Smooth muscle cell (in vitro differentiated cells): ENCODE data around the gene SMIM29. TPM values are rescaled to one million over a fixed set of nuclear protein-coding genes. Genes with fewer than 3 reads are reported as not detected.
A peak's percentile ranks its signal among the peaks of the same experiment; 100 is the strongest.

Experiments
- DNase-seq: peaks from one replicate; lab custom pipeline; 2025; ENCODE audit not compliant: unreplicated experiment; lab: John Stamatoyannopoulos, UW
- H2AFZ ChIP-seq: fragments of 200-600 bp; sonication (generic); 2 replicates; pipeline ENCODE4 v1.6.0; 2016; ENCODE audit warnings: antibody characterized with exemption, low read depth, mild to moderate bottlenecking
- H3F3A ChIP-seq: fragments of 200-600 bp; sonication (generic); 2 replicates; pipeline ENCODE4 v1.6.0; 2017; ENCODE audit warnings: antibody characterized with exemption, low read depth
- H3K27ac ChIP-seq: fragments of 200-600 bp; sonication (generic); 2 replicates; pipeline ENCODE4 v1.5.1; 2016; ENCODE audit warnings: low read depth, mild to moderate bottlenecking
- H3K27me3 ChIP-seq: fragments of 200-600 bp; sonication (generic); 2 replicates; pipeline ENCODE4 v1.6.1; 2016; ENCODE audit warnings: low read depth, mild to moderate bottlenecking
- H3K36me3 ChIP-seq: fragments of 200-600 bp; sonication (generic); 2 replicates; pipeline ENCODE4 v1.5.1; 2016; ENCODE audit warnings: low read depth
- H3K4me1 ChIP-seq: fragments of 200-600 bp; sonication (generic); 2 replicates; pipeline ENCODE4 v1.5.1; 2016; ENCODE audit warnings: low read depth
- H3K4me2 ChIP-seq: fragments of 200-600 bp; sonication (generic); 2 replicates; pipeline ENCODE4 v1.6.0; 2016; ENCODE audit warnings: mild to moderate bottlenecking
- H3K4me3 ChIP-seq: fragments of 200-600 bp; sonication (generic); 2 replicates; pipeline ENCODE4 v1.5.1; 2016; ENCODE audit warnings: mild to moderate bottlenecking
- H3K79me2 ChIP-seq: fragments of 200-600 bp; sonication (generic); 2 replicates; pipeline ENCODE4 v1.6.0; 2016; ENCODE audit warnings: low read depth, mild to moderate bottlenecking
- H3K9ac ChIP-seq: fragments of 200-600 bp; sonication (generic); 2 replicates; pipeline ENCODE4 v1.6.0; 2016; ENCODE audit warnings: low read depth
- H3K9me3 ChIP-seq: fragments of 200-600 bp; sonication (generic); replicated peaks from 2 replicates; pipeline ENCODE4 v1.5.1; 2016; ENCODE audit warnings: low read depth
- H4K20me1 ChIP-seq: fragments of 200-600 bp; sonication (generic); 2 replicates; pipeline ENCODE4 v1.6.0; 2016; ENCODE audit warnings: low read depth
- CTCF ChIP-seq: fragments of 200-600 bp; sonication (generic); IDR thresholded peaks from 2 replicates; pipeline ENCODE4 v1.5.1; 2017; ENCODE audit warnings: borderline replicate concordance, mild to moderate bottlenecking, antibody characterized with exemption; ENCODE audit not compliant: insufficient read depth, poor library complexity, severe bottlenecking
- WGBS: methylation state at CpG from one replicate; pipeline ENCODE4 v1.1.7; 2016; ENCODE audit warnings: low lambda C conversion rate; 5-methylcytosine and 5-hydroxymethylcytosine counted together
- polyA plus RNA-seq: library from polyadenylated mRNA; unstranded; fragments of >200 nt; fragmentation: Nextera tagmentation; extraction: Ambion mirVana; gene quantifications from 2 replicates; pipeline ENCODE4 v1.2.1, GENCODE V29; 2016
- total RNA-seq: library from RNA; depleted of rRNA; stranded (reverse); fragments of >200 nt; gene quantifications from 2 replicates; pipeline ENCODE4 v1.2.3, GENCODE V29; 2014

Gene SMIM29
- total and polyA plus RNA-seq, 2 experiments from 2014 or later, result 29.2 to 29.7 TPM

- 29% methylated on average over 17 of the region's 55 CpGs for WGBS
- H3K9ac ChIP-seq, result peak overlapping the region; percentile 93
Observed at GRCh38 chr6:34223956-34224940, 24.6 kb downstream of the SMIM29 start.

GRCh38 chr6:34223381-34223955 lies 25.3 kb downstream of the SMIM29 start:
- Histone ChIP-seq H3K9ac (peak overlapping the region; percentile 66), H3K4me3 (peak overlapping the region; percentile 50)
- 21% methylated on average over 16 of the region's 16 CpGs for WGBS

More at GRCh38 chr6:34223956-34224940, 24.6 kb downstream of the SMIM29 start:
- H3K79me2 ChIP-seq, result no peaks in the 10 kb centered on the region
- no peaks in the 10 kb centered on the region for H3K27me3 ChIP-seq
- H3K4me3 ChIP-seq, result peak overlapping the region; percentile 62
- no peaks in the 10 kb centered on the region for H3K36me3 ChIP-seq
- H3K4me2 ChIP-seq, result peak overlapping the region; percentile 90
- H3F3A ChIP-seq, result no peaks in the 10 kb centered on the region
- H3K27ac ChIP-seq, result peak overlapping the region; percentile 88
- DNase-seq, result peak; percentile 80
- H4K20me1 ChIP-seq, result no peaks in the 10 kb centered on the region
- H2AFZ ChIP-seq, result peak overlapping the region; percentile 98
- TF ChIP-seq CTCF, result no peak
- peaks cover 16% of the 10 kb centered on the region for H3K4me1 ChIP-seq
- H3K9me3 ChIP-seq, result no peaks in the 10 kb centered on the region

GRCh38 chr6:34218691-34219090 lies 30.1 kb downstream of the SMIM29 start:
- no peak overlapping the region for H3K9ac ChIP-seq
- H3K27me3 ChIP-seq, result no peaks in the 10 kb centered on the region
- no peak overlapping the region for H3K27ac ChIP-seq
- H3K4me3 ChIP-seq, result no peak overlapping the region
- DNase-seq, result no peak
- H3K36me3 ChIP-seq, result no peaks in the 10 kb centered on the region
- no peak for TF ChIP-seq CTCF
- H3K79me2 ChIP-seq, result no peaks in the 10 kb centered on the region
- H3K4me1 ChIP-seq, result peaks cover 6% of the 10 kb centered on the region
- H2AFZ ChIP-seq, result no peak overlapping the region
- H3F3A ChIP-seq, result no peaks in the 10 kb centered on the region
- no peaks in the 10 kb centered on the region for H3K9me3 ChIP-seq
- H4K20me1 ChIP-seq, result no peaks in the 10 kb centered on the region
- WGBS, result 71% methylated on average over 2 of the region's 2 CpGs
- no peak overlapping the region for H3K4me2 ChIP-seq

More at GRCh38 chr6:34223381-34223955, 25.3 kb downstream of the SMIM29 start:
- no peaks in the 10 kb centered on the region for H3K36me3 ChIP-seq
- H3K4me2 ChIP-seq, result peak overlapping the region; percentile 88
- H3K4me1 ChIP-seq, result peaks cover 16% of the 10 kb centered on the region
- no peaks in the 10 kb centered on the region for H3K9me3 ChIP-seq
- H3K27ac ChIP-seq, result peak overlapping the region; percentile 56
- no peak for TF ChIP-seq CTCF
- H3K27me3 ChIP-seq, result no peaks in the 10 kb centered on the region
- no peaks in the 10 kb centered on the region for H4K20me1 ChIP-seq
- no peaks in the 10 kb centered on the region for H3F3A ChIP-seq
- H2AFZ ChIP-seq, result peak overlapping the region; percentile 98
- H3K79me2 ChIP-seq, result no peaks in the 10 kb centered on the region
- no peak for DNase-seq
